Retinal pigment epithelial cell (primary cell): ENCODE measurements around the gene PTPRD.

Experiments used
- DNase-seq: peaks from one replicate; pipeline ENCODE4 v3.0.0-alpha.2; 2010; ENCODE audit warnings: low read depth
- H3K4me3 ChIP-seq: 2 replicates; pipeline ENCODE4 v1.5.1; 2011; ENCODE audit warnings: mild to moderate bottlenecking, low read length, control low read depth, moderate library complexity
- TF ChIP-seq, protein P1 (sequence below): conservative IDR thresholded peaks from 2 replicates; pipeline ENCODE4 v1.5.1; 2011; ENCODE audit warnings: low read depth, low read length, control low read depth, inconsistent platforms

Gene PTPRD

DNA sequence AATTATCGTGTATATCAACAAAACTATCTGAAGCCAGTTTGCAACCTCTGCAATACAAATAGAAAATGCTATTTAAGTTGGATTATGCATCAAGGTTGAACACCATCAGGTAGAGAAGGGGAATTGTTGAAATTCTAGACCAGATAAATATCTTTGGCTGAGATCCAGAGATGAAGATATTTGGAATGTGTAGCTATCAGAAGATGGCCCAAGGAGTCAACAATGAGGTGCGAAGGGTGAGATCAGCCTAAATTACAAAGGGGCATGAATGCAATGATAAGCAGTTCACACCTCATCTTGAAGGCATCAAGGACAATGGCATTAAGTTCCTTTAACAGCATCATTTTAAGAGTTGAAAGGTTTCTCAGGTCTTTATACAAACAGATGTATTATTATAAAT is 2241.1 kb downstream of the PTPRD start:
- no peak for DNase-seq
- H3K4me3 ChIP-seq, result no peak overlapping the region
- TF ChIP-seq, protein P1, sequence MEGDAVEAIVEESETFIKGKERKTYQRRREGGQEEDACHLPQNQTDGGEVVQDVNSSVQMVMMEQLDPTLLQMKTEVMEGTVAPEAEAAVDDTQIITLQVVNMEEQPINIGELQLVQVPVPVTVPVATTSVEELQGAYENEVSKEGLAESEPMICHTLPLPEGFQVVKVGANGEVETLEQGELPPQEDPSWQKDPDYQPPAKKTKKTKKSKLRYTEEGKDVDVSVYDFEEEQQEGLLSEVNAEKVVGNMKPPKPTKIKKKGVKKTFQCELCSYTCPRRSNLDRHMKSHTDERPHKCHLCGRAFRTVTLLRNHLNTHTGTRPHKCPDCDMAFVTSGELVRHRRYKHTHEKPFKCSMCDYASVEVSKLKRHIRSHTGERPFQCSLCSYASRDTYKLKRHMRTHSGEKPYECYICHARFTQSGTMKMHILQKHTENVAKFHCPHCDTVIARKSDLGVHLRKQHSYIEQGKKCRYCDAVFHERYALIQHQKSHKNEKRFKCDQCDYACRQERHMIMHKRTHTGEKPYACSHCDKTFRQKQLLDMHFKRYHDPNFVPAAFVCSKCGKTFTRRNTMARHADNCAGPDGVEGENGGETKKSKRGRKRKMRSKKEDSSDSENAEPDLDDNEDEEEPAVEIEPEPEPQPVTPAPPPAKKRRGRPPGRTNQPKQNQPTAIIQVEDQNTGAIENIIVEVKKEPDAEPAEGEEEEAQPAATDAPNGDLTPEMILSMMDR, result no peak

GRCh38 chr9:8366161-8366926 is 2246.5 kb downstream of the PTPRD start:
- DNase-seq, result peak; percentile 6
- TF ChIP-seq, protein P1, result no peak
- no peak overlapping the region for H3K4me3 ChIP-seq

- TF ChIP-seq, protein P1, result no peak
- no peak for DNase-seq
- H3K4me3 ChIP-seq, result no peak overlapping the region
Measured at GRCh38 chr9:8365466-8366160, 2247.2 kb downstream of the PTPRD start.

- TF ChIP-seq, protein P1, result no peak
- no peak overlapping the region for H3K4me3 ChIP-seq
- peak; percentile 33 for DNase-seq
Measured at GRCh38 chr9:8365029-8365428, 2247.8 kb downstream of the PTPRD start.

DNA sequence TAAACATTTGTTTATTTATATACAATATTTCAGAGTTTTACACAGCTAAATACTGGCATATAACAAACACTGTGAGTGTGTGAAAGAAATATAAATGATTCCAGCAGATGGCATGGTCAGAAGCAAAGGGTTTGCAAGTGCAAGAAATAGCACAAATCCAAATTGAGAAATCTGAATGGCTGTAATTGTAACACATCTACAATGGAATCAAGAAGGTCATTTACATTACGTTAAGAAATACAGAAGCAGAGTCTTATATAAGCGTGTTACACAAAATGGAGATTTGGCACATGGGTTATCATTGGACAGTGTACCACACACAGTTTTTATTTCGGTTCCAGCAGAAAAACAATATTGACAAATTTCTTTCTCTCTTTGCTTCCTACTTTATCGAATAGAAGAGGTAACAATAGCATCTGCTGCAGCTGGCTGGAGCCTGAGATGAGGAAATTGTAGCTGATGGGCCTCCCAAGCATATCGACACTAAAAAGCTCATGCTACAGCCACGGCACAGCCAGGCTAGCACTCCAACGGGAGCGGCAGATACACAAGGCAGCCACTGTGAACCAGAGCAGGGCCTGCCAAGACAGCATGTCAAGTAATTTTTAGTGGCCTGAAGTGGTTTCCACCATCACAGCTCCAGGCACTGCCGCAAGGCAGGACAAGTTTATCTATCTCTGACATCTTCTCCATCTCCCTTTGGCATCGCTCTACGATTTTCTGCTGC is 2248.6 kb downstream of the PTPRD start:
- no peak overlapping the region for H3K4me3 ChIP-seq
- TF ChIP-seq, protein P1, result no peak
- no peak for DNase-seq

- no peak overlapping the region for H3K4me3 ChIP-seq
- TF ChIP-seq, protein P1, result no peak
- no peak for DNase-seq
Measured at GRCh38 chr9:8362250-8362649, 2250.6 kb downstream of the PTPRD start.
